Chondrocyte (in vitro differentiated cells): ENCODE results near the gene TBXAS1. TPM values are rescaled to one million over a fixed set of nuclear protein-coding genes. Genes with fewer than 3 reads are reported as not detected.
A peak's percentile ranks its signal among the peaks of the same experiment; 100 is the strongest.

ENCODE experiments used
- DNase-seq: peaks from one replicate; pipeline ENCODE4 v3.0.0; 2021; ENCODE audit warnings: mixed read lengths, low spot score
- H3K27ac Mint-ChIP-seq: one replicate; pipeline ENCODE4 v1.8.0; 2021; ENCODE audit warnings: mild to moderate bottlenecking, moderate library complexity, mixed read lengths; ENCODE audit not compliant: unreplicated experiment
- H3K27me3 Mint-ChIP-seq: 2 replicates; pipeline ENCODE4 v1.8.0; 2021; ENCODE audit warnings: low read depth, mixed read lengths
- H3K36me3 Mint-ChIP-seq: 2 replicates; pipeline ENCODE4 v1.8.0; 2021; ENCODE audit warnings: low read depth, mixed read lengths
- H3K4me1 Mint-ChIP-seq: 2 replicates; pipeline ENCODE4 v1.8.0; 2021; ENCODE audit warnings: low read depth, mild to moderate bottlenecking, mixed read lengths
- H3K4me3 Mint-ChIP-seq: one replicate; pipeline ENCODE4 v1.8.0; 2021; ENCODE audit warnings: mild to moderate bottlenecking, moderate library complexity, mixed read lengths; ENCODE audit not compliant: unreplicated experiment
- H3K9me3 Mint-ChIP-seq: 2 replicates; pipeline ENCODE4 v1.8.0; 2021; ENCODE audit warnings: low read depth, mixed read lengths
- total RNA-seq: library from RNA; stranded (reverse); gene quantifications from 3 replicates; pipeline ENCODE4 v1.2.1, GENCODE V29; 2021
- TF ChIP-seq, protein P1 (sequence below): fragments of 200-600 bp; sonication (generic); IDR thresholded peaks from 2 replicates; pipeline ENCODE4 v1.5.0; 2021; ENCODE audit warnings: antibody characterized with exemption, mild to moderate bottlenecking, moderate library complexity

The TBXAS1 gene
- total RNA-seq, 1 donor from 2014 or later: 2.4 TPM

DNA sequence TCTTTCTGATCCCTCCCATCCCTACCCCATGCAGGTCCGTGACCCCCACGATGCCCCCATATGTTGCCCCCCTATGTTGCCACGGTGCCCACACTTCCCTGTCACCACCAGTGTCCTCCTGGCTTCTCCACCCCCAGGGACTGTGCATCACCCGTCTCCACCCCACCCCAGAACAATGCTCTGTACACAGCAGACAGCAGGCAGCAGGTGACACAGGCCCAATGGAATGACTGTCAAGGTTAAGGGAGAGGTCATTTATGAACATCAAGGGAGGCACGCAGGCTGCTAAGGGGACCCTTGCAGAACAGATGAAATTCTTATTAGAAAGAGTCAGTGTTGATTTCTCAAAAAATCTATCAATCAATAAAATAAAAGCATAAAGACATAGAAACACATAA is 162.2 kb downstream of the TBXAS1 start:
- Mint-ChIP-seq H3K4me1 (peaks cover 12% of the 10 kb centered on the region), H3K4me3 (no peak overlapping the region), H3K27me3 (peaks cover 4% of the 10 kb centered on the region), H3K27ac (no peak overlapping the region), H3K36me3 (no peaks in the 10 kb centered on the region), H3K9me3 (no peaks in the 10 kb centered on the region)
- TF ChIP-seq, protein P1, sequence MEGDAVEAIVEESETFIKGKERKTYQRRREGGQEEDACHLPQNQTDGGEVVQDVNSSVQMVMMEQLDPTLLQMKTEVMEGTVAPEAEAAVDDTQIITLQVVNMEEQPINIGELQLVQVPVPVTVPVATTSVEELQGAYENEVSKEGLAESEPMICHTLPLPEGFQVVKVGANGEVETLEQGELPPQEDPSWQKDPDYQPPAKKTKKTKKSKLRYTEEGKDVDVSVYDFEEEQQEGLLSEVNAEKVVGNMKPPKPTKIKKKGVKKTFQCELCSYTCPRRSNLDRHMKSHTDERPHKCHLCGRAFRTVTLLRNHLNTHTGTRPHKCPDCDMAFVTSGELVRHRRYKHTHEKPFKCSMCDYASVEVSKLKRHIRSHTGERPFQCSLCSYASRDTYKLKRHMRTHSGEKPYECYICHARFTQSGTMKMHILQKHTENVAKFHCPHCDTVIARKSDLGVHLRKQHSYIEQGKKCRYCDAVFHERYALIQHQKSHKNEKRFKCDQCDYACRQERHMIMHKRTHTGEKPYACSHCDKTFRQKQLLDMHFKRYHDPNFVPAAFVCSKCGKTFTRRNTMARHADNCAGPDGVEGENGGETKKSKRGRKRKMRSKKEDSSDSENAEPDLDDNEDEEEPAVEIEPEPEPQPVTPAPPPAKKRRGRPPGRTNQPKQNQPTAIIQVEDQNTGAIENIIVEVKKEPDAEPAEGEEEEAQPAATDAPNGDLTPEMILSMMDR: no peak
- peak; percentile 7 for DNase-seq

GRCh38 chr7:139991911-139992310 is 162.8 kb downstream of the TBXAS1 start:
- Mint-ChIP-seq H3K9me3 (no peaks in the 10 kb centered on the region), H3K4me1 (peaks cover 12% of the 10 kb centered on the region), H3K27ac (no peak overlapping the region), H3K4me3 (no peak overlapping the region), H3K27me3 (peaks cover 4% of the 10 kb centered on the region), H3K36me3 (no peaks in the 10 kb centered on the region)
- TF ChIP-seq, protein P1: no peak
- DNase-seq: peak; percentile 51

GRCh38 chr7:139992353-139993044 is 163.4 kb downstream of the TBXAS1 start:
- H3K4me1 Mint-ChIP-seq: peaks cover 12% of the 10 kb centered on the region
- peak; percentile 32 for DNase-seq
- no peaks in the 10 kb centered on the region for H3K9me3 Mint-ChIP-seq
- H3K27me3 Mint-ChIP-seq: peaks cover 4% of the 10 kb centered on the region
- TF ChIP-seq, protein P1: no peak
- no peaks in the 10 kb centered on the region for H3K36me3 Mint-ChIP-seq
- no peak overlapping the region for H3K4me3 Mint-ChIP-seq
- H3K27ac Mint-ChIP-seq: no peak overlapping the region

DNA sequence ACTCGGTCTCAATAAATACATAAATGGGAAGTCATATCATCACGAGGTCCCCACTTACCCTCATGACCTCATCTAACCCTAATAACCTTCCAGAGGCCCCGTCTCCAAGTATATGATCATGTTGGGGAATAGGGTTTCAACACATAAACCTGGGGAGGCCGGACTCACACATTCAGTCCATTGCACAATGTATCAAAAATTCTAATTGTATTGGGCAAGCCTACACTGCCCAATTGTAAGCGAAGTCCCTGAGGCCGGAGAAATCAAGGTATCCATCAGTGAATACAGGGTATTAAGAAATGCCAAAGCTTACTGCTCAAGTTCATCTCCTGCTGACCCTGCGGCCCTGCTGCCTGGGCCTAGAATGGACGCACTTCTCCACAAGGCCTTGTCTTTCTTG is 164.1 kb downstream of the TBXAS1 start:
- Mint-ChIP-seq H3K4me1 (peaks cover 12% of the 10 kb centered on the region), H3K27ac (no peak overlapping the region), H3K4me3 (no peak overlapping the region), H3K36me3 (no peaks in the 10 kb centered on the region), H3K9me3 (no peaks in the 10 kb centered on the region), H3K27me3 (peaks cover 4% of the 10 kb centered on the region)
- DNase-seq: peak; percentile 22
- TF ChIP-seq, protein P1: no peak

- DNase-seq: peak; percentile 33
- no peak overlapping the region for H3K27ac Mint-ChIP-seq
- no peaks in the 10 kb centered on the region for H3K36me3 Mint-ChIP-seq
- H3K27me3 Mint-ChIP-seq: peaks cover 4% of the 10 kb centered on the region
- peaks cover 12% of the 10 kb centered on the region for H3K4me1 Mint-ChIP-seq
- no peaks in the 10 kb centered on the region for H3K9me3 Mint-ChIP-seq
- TF ChIP-seq, protein P1: no peak
- H3K4me3 Mint-ChIP-seq: no peak overlapping the region
Observed at GRCh38 chr7:139993592-139993991, 164.5 kb downstream of the TBXAS1 start.
